ENCODE data around the gene PTPN14.
"Not testable (repeated sequence)": the region's sequence is repeated elsewhere in the genome, so short reads cannot be mapped to it uniquely, and the experiment has no call there.

Gene PTPN14

DNA sequence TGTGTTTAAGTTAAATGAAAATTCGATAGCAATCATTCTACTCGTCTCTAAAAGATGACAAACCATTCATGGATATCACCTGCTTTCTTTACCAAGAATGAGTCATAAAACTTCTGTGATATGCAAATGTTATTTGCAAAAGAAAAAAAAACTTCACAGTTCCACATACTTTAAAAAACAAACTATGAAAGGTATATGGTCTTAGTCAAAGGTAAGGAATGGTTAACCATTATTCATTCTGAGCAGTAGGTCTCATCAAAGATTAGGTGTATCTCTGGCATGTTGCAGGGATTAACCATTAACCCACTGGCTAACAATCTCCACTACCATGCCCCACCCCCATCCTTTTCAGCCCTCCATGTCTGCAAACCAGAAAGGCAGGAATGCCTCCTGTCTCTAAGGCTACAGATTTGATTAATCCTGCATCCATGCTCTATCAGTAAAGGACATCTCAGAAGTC lies 44.4 kb downstream of the PTPN14 start:
- DNase-seq = no peak

DNA sequence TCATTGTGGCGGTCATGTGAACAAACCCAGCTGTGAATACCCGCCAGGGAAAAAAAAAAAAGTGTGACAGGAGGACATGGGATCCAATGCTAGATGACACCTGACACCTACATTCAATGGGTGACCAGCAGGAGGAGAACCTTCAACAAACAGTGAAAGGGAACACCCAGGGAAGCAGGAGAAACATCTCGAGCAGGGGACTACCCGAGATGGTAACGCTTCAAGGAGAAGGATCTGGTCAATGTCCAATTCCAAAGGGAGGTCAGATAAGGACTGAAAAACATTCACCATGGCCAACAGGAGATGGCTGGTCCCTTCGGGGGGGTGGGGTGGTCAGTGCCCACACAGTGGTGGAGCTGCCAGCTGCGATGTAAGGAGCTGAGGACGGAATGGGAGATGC lies 46.3 kb downstream of the PTPN14 start:
- no peak for DNase-seq

DNA sequence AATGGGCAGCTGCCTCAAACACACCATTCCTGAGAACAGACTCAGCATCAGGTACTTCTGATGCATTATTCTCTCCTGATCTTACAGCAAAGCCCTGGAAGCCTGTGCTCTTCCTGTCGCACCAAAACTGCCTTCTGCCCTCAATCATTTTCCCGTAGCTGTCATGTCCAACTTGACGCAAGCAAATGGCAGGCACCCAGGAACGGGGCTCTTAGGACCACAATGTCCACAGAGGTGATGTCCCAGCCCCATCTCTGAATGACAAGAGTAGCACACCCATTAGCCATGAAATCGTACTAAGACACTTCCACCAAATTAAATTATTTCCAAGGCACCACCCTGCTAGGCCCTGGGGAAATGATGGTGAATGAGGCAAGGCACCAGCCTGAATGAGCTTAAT lies 47.1 kb downstream of the PTPN14 start:
- DNase-seq = no peak

DNA sequence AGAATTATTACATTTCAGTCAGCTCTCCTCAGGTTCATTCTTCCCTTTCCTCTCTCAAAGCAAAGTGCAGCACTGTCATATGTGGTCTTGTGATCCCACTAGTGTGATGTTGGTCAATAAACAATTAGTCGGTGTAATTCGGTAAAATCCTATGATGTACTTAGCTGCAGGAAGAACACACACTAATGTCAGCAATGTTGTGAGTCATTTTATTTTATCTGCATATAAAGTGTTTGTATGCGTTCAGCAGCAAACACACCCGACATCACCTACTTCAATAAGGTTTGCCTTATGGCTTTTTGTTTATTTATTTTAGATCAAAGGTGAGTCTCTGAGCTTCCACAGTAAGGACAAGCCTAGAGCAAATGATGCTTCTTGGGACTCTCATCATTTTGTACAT lies 47.8 kb downstream of the PTPN14 start:
- no peak for DNase-seq

DNA sequence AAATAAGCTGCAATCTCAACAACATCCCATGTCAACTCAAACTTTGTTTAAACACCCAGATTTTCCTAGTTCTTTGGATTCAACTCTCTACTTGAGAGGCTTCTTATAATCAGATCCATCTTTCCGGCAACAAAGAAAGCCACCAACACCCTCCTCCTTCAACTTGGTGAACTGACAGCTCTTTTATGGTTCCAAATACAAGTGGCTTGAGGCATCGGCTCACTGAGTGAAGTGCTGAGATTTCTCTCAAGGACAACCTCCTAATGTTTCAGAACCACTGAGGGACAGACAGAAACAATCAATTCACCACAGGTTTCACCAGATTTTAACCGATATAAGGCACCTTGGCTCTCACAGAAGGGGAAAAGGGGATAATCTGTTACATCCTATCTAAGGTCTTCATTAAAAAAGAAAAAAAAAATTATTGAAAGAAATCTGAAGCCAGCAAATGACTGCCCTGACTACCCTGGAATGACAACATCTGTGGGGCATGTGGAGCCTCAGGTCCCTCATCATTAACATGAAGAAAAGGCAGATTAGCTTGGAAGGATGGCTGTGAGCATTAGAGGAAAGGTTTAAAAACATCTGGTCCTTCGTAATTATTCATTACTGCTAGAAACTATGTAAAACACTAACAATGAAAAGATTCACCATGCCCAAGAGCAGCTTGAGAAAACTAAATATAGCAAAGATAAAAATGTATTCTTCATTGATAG lies 50.9 kb downstream of the PTPN14 start:
- no peak for DNase-seq

DNA sequence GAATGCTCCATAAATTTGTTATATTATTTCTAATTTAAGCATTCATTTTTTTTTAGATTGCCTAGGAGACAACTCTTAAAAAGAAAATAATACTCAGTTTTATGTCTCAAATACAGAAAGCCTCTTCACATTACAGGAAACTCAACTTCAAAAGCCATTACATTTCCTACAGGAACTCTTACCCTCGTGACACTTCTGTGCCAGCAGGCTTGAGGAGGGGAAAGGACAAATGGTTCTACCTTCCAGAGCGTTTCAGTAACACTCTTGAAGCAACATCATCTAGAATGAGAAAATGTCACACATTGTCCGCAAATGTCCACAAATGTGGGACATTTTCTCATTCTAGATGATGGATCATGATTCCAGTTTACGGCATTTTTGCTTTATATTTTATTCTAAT lies 51.7 kb downstream of the PTPN14 start:
- no peak for DNase-seq

DNA sequence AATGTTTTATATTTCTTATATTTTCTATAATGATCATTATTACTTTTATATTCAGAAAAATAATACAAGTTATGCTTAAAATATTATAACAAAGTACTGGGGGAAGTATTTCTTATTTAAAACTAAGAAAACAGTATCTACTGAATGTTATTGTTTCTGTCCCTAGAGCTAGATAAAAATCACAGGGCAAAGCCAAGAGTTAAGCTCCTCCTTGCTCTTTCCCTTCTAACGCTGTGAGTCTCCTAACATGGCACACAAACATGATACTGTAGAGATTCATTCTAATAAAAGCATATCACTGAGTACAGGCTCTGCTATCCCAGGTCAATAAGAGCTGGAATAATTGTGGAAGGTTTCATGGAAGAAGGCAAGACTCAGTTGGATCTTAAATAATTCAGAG lies 53.4 kb downstream of the PTPN14 start:
- no peak for DNase-seq

DNA sequence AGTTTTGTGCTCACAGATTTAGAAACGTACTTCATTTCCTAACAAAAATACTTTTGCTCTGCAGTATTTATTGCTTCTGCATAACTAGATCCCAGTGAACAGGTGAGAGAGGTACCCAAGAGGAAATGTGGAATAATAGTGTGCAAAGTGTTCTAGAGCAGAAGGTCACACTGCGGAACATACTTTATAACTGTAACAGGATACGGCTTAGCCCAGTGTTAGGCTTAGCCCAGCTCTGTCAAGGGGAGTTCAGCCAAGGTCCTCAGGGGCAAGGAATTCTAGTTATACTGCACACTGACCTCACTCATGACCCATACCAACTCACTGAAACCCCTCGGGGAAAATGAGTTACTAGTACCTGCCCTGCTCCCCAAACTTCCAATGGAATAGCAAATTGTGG lies 55.3 kb downstream of the PTPN14 start:
- no peak for DNase-seq

DNA sequence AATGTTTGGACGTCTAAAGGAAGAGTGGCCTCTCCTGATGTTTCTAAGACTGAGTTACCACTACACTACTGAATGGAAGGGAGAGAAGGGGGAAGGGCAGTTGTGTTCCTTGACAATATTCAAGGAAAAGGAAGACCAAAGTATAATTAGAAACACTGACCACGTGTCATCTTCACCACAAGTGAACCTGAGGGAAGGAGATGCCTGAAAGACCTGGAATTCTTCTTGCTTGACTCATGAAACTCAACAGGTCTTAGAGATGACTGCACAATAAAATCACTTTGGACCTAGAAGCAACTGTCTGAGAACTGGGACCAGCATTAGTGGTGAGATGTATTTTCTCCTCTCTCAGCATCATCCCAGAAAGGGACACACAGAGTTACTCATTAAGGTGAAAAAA lies 56.7 kb downstream of the PTPN14 start:
- DNase-seq = no peak

DNA sequence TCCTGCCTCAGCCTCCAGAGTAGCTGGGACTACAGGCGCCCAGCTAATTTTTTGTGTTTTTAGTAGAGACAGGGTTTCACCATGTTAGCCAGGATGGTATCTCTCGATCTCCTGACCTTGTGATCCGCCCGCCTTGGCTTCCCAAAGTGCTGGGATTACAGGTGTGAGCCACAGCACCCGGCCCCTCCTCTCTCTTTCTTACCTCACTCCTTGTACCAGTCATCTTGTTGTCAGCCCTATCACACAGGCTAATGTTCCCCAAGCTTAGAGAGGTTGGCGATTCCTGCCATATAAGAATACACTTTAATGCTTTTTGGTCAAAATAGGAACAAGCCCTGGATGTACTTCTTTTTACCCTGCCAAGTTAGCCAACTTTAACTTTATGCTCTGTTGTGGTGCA lies 57.2 kb downstream of the PTPN14 start:
- DNase-seq = not testable (repeated sequence)

DNA sequence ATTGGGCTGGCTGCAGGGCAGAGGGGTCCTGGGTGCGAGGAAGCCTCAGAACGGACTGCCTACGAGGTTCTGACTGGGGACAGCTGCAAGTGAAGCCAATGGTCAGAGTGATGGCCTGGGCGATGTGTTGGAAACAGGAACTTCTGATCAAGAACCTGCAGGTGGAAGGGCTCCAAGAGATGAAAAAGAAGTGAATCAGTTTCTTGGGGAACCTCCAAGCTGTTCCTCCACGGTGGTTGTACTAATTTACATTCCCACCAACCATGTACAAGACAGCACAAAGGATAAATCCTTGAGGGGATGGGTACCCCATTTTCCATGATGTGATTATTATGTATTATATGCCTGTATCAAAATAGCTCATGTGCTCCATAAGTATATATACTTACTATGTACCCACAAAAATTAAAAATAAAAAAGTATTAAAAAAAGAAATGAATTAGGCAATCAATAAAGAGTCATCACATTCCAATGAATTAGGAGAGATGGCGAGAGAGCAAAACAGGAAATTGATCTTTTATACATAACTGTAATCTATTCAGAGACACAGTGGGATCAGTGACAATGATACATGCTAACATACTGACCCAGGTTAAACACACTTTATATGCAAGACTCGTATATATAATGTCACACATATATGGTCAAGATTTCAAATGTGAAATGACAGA lies 58.1 kb downstream of the PTPN14 start:
- DNase-seq = no peak

DNA sequence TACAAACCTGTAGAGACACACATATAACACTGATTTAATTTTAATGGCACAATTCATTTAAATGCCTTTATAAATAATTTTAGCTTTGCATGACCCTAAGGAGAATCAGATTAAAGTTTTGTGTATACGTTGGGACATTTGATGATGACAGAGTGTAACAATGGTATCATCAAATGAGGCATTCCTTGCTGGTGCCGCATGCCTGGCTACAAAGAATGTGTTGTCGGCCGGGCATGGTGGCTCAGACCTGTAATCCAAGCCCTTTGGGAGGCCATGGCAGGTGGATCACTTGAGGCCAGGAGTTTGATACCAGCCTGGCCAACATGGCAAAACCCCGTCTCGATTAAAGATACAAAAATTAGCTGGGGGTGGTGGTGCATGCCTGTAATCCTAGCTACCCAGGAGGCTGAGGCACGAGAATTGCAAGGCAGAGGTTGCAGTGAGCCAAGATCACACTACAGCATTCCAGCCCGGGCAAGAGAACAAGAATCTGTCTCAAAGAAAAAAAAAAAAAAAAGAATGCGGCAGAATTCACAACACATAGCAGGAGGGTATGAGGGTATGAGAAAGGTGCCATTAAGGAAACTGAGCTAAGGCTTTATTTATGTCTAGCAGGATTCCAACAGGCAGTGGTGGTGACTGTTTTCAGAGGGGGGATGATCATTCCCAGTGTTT lies 58.9 kb downstream of the PTPN14 start:
- no peak for DNase-seq

DNA sequence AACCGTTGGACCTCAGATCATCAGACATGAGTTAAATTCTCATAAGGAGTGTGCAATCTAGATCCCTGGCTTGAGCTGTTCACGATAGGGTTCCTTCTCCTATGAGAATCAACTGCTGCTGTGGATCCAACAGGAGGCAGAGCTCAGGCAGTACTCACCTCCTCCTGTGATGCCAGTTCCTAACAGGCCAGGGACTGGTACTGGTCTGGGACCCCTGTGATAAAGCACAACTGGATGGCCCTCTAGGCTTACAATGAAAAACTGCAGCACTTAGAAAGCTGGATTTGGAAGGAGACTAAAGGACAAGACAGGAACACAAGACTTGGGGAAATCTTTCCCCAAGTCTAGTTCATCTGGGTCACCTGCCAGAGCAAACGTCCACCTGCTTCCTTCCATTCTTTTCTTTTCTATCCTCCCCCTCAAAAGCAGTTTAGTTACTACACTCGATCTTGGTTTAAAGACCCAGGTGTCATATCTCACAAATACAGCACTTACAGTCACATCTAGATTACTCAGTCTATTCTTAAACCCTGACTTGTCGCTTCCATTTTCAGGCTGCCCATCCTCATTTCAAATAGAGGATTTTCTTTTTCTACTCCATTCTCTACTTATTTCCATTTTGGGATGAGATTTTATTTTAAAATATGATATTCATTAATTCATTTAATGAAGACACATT lies 59.8 kb downstream of the PTPN14 start:
- DNase-seq = no peak

DNA sequence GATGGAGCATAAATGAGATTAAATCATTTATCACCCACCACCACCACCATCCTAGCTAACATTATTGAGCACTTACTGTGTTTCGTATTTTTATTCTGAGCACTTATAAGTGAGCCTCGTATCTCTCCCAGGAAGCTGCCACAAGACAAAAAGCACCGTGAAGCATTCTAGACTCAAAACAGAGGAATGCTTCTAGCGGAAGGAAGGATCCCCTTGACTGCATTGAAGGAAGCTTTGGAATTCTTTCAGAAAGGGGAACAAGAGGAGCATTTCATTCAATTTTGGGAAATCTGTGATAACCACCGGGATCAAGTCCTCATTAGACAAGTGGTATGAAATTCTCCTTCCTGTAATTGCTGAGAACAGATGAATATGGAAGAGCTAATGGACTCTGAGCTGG lies 66.3 kb downstream of the PTPN14 start:
- DNase-seq = no peak

DNA sequence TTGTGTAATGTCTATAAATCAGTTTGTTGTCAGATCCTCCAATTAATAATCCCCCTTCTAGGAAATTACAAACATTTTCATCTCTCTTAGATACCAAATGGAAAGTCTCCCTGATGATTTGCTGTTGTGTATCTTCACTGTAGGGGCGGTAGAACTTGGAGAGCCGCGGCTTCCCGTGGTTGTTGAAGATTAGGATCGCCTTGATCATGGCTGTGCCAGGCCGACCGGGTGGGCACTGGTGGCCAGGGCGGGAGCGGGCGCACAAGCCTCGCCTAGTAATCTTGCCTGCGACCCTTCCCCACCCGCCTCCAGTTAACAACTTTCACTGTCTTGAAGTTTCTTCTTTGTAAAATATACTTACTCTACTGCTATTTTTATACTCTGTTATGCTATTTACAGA lies 68.2 kb downstream of the PTPN14 start:
- not testable (repeated sequence) for DNase-seq

DNA sequence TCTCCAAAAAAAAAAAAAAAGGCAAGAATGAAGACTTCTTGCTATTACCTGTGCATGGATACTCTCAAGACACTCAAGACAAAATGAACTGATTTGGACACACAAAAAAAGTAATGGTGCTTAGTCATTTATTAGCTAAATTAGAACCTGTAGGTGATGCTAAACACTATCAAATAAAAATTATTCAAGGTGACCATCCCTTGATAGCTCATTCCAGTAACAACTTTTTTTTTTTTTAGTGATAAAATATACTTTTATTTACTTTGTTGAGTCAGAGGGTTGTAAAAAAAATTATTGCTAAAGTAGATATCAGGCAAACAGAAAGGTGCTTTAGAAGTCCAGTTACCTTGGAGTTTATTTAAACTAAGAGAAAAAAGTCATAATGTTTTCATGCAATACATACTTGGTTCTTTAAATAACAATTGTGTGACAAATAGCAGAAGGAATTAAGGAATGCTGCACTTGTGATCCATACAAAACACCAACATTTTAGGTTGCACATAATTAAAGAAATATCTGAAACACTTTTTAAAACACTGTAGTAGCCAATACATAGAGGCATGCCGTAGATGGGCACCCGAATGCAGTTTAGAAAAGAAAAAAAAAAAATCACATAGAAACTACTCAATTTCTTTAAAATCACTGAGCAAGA lies 69.3 kb downstream of the PTPN14 start:
- DNase-seq = not testable (repeated sequence)

DNA sequence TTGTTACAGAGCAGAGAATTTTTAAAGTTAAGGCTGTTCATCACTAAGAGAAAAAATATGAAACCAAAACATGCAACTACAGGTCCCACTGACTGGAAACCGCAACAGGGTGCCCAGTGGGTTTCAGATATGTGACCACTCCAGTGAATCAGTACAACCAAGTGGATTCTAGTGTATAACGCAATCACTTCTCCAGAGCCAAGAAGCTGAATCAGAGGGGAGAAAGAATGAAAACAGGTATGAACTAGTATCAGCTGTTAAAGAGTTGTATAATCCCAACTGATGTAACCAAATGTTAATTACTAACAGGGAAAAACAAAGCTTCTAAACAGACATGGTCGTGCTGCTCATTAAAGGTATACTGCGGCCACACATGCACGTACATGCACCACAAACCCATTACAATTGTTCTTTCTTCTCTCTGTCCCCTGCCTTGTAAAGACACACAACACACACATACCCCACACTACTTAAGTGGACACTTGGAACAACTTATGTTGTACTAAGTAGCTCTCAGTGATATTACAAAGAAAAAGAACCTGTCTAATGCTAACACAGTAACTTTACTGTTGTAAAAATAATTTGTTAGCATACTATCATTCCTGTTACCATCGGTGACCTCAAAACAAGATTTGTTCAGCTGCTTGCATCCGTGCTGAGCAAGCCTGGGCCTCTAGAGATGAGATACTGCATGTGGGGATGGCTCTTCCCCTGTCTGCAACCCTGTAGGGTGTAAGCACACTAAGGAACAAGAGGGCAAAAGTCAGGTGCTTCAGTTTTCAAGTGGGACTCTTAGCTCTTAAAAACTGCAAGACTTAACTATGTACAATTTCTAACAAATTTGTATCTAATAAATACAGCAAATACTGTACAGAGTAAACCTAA lies 74.2 kb downstream of the PTPN14 start:
- DNase-seq = no peak

DNA sequence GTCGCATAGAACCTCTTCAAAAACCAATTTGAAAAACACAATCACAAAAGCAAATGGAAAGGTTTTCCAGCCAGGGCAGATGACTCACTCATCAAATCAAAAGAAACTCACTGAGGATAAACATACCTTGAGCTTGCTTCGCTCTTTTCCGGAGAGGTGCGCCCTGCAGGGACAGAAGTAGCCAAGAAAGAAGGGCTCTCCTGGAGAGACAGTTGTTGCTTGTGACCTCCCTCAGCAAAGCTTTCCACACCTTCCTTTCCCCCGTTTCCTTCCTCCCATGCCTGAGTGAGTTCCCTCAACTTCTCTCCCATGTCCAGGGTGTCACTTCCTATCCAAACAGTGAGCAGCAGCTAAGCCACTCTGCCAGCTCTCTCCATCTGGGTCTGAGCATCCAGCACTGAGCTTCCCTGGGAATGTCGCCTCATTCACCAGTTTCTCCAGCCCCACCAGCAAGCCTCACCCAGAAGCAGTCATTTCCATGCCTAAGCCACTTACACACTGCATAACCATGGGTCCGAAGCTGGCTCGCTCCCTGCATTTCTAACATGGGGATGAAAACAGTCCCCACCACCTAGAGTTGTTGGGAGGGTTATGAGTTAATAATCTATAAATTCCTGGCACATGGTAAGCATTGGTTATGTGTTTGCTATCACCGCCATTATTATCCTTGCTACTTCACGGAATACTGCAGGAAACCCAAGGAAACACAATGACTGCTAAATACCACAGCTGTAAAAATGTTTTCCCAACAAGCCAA lies 75.0 kb downstream of the PTPN14 start:
- no peak for DNase-seq

DNA sequence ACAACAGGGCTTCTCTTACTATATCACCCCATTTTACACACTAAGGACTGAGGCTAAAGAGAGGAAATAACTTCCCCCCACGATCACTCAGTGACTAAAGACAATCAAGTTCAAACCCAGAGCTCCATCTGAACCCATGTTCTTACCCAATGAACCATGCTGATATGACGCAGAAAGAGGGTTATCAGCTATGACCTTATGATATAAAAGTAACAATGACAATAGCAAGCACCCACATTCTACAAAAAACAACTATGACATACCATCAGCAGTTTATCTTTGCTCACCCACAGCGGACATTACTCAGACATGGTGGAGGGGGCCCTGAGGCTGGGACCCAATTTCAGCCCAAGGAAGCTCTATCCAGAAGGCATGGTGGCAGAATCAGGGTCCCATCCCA lies 75.7 kb downstream of the PTPN14 start:
- DNase-seq = no peak

DNA sequence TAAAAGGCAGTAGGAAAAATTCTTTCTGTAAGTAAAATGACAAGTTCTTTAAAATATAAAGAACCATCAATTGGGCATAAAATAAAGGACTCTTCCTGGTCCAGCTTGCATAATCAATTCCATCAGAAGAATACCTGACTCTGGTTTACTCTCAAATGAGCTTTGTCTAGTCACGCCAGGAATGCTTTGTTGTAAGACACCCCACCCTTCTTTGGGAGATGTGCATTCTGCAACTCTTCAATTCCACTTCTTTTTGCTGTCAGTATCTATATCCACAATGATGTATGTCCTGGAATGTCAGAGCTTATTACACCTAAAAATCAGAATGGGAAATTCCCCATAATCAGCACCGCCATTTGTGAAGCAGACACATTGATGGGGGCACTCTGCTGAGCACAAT lies 76.1 kb downstream of the PTPN14 start:
- DNase-seq = no peak

DNA sequence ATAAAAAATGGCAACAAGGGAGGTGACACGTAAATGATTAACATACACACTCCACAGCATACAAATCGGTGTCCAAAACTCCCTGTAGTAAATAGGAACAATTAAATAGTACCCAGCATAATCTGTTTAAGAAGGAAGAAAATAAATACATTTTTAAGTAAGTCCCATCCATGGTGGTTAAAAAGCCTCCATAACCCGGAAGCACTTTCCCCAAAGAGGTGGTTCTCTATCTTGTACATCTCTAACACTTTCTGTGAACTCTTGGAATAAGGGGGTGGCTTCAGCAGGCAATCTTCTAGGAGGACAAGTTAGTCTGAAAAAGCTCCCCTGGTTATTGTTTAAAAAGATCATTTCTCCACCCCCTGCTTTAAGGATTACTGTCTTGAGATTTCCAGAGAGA lies 76.9 kb downstream of the PTPN14 start:
- DNase-seq = no peak

Measured in effector CD8-positive, alpha-beta T cell (primary cell).